ENCODE data around the gene TMEM258. TPM values are rescaled to one million over a fixed set of nuclear protein-coding genes. Genes with fewer than 3 reads are reported as not detected.

TMEM258 gene
- total and polyA plus RNA-seq, 2 experiments from 2014 or later, result 35.3 to 241 TPM

GRCh38 chr11:61797263-61797944, 5.0 kb upstream of the TMEM258 start:
- no peak overlapping the region for H3K27ac ChIP-seq
- H3K36me3 ChIP-seq, result peaks cover 11% of the 10 kb centered on the region
- H3K4me1 ChIP-seq (ENCODE audit: low read depth), result peaks cover 6% of the 10 kb centered on the region
- H3K9me3 ChIP-seq (ENCODE audit: low read depth), result no peaks in the 10 kb centered on the region
- H3K27me3 ChIP-seq, result no peaks in the 10 kb centered on the region
- H3K4me3 ChIP-seq, result no peak overlapping the region
- TF ChIP-seq CTCF (IDR thresholded peaks at IDR 0.05; ENCODE audit: low read depth, low read length), result peak; percentile 75
- DNase-seq (ENCODE audit: low read depth in 1 of 2, low spot score in 1 of 2), result peak; percentile 79 to 92

GRCh38 chr11:61795876-61796526, 3.6 kb upstream of the TMEM258 start:
- H3K27me3 ChIP-seq, result no peaks in the 10 kb centered on the region
- no peak overlapping the region for H3K27ac ChIP-seq
- no peak for DNase-seq (ENCODE audit: low read depth in 1 of 2, low spot score in 1 of 2)
- no peak for TF ChIP-seq CTCF (IDR thresholded peaks at IDR 0.05; ENCODE audit: low read depth, low read length)
- H3K9me3 ChIP-seq (ENCODE audit: low read depth), result no peaks in the 10 kb centered on the region
- no peaks in the 10 kb centered on the region for H3K36me3 ChIP-seq
- no peak overlapping the region for H3K4me3 ChIP-seq
- peaks cover 11% of the 10 kb centered on the region for H3K4me1 ChIP-seq (ENCODE audit: low read depth)

- Histone ChIP-seq H3K9me3 (ENCODE audit: low read depth) (no peaks in the 10 kb centered on the region), H3K27me3 (no peaks in the 10 kb centered on the region), H3K27ac (no peak overlapping the region), H3K36me3 (no peaks in the 10 kb centered on the region), H3K4me3 (no peak overlapping the region), H3K4me1 (ENCODE audit: low read depth) (peaks cover 11% of the 10 kb centered on the region)
- no peak for TF ChIP-seq CTCF (IDR thresholded peaks at IDR 0.05; ENCODE audit: low read depth, low read length)
- DNase-seq (ENCODE audit: low read depth in 1 of 2, low spot score in 1 of 2), result no peak
Observed at GRCh38 chr11:61795459-61795858, 3.1 kb upstream of the TMEM258 start.

- H3K27ac ChIP-seq, result no peak overlapping the region
- DNase-seq (ENCODE audit: low read depth in 1 of 2, low spot score in 1 of 2), result no peak
- no peak overlapping the region for H3K4me3 ChIP-seq
- H3K36me3 ChIP-seq, result peaks cover 4% of the 10 kb centered on the region
- peaks cover 11% of the 10 kb centered on the region for H3K4me1 ChIP-seq (ENCODE audit: low read depth)
- no peaks in the 10 kb centered on the region for H3K9me3 ChIP-seq (ENCODE audit: low read depth)
- no peaks in the 10 kb centered on the region for H3K27me3 ChIP-seq
- no peak for TF ChIP-seq CTCF (IDR thresholded peaks at IDR 0.05; ENCODE audit: low read depth, low read length)
Observed at GRCh38 chr11:61794579-61794978, 2.2 kb upstream of the TMEM258 start.

- H3K9me3 ChIP-seq (ENCODE audit: low read depth), result no peaks in the 10 kb centered on the region
- peaks cover 12% of the 10 kb centered on the region for H3K36me3 ChIP-seq
- peaks cover 11% of the 10 kb centered on the region for H3K4me1 ChIP-seq (ENCODE audit: low read depth)
- no peaks in the 10 kb centered on the region for H3K27me3 ChIP-seq
- H3K27ac ChIP-seq, result no peak overlapping the region
- TF ChIP-seq CTCF (IDR thresholded peaks at IDR 0.05; ENCODE audit: low read depth, low read length), result no peak
- no peak for DNase-seq (ENCODE audit: low read depth in 1 of 2, low spot score in 1 of 2)
- H3K4me3 ChIP-seq, result peak overlapping the region; percentile 76
Observed at GRCh38 chr11:61793829-61794204, 1.4 kb upstream of the TMEM258 start.
